Tibial nerve (tissue), 4 donors: ENCODE results near the gene BCAS1.

Source experiments
- CTCF ChIP-seq, 5 experiments: fragments of 200-600 bp in 3 of 5; fragments of 450-650 bp in 2 of 5; sonication (generic) in 3 of 5; IDR thresholded peaks; one replicate each; pipeline ENCODE4 v1.5.1; 2016 to 2019; ENCODE audit warnings: antibody characterized with exemption in 5 of 5, mild to moderate bottlenecking in 3 of 5, moderate library complexity in 2 of 5
- EP300 ChIP-seq, 2 donors: sonication (generic); formaldehyde crosslinking; IDR thresholded peaks; one replicate each; pipeline ENCODE4 v1.6.1; 2017; ENCODE audit warnings: antibody characterized with exemption in 2 of 2, mild to moderate bottlenecking in 1 of 2

- TF ChIP-seq CTCF (IDR thresholded peaks at IDR 0.05) (no peak), EP300 (IDR thresholded peaks at IDR 0.05) (no peak)
Measured at GRCh38 chr20:54106162-54106561, 35.8 kb upstream of the BCAS1 start.
